GM19025 (cell line): ENCODE data around the gene GBGT1.

ENCODE experiments used
- ATAC-seq: cut with Tn5 transposase; IDR thresholded peaks from one replicate; pipeline ENCODE4 v1.9.1; 2021; ENCODE audit warnings: mild to moderate bottlenecking, low read depth, moderate library complexity; ENCODE audit not compliant: unreplicated experiment

Gene GBGT1

DNA sequence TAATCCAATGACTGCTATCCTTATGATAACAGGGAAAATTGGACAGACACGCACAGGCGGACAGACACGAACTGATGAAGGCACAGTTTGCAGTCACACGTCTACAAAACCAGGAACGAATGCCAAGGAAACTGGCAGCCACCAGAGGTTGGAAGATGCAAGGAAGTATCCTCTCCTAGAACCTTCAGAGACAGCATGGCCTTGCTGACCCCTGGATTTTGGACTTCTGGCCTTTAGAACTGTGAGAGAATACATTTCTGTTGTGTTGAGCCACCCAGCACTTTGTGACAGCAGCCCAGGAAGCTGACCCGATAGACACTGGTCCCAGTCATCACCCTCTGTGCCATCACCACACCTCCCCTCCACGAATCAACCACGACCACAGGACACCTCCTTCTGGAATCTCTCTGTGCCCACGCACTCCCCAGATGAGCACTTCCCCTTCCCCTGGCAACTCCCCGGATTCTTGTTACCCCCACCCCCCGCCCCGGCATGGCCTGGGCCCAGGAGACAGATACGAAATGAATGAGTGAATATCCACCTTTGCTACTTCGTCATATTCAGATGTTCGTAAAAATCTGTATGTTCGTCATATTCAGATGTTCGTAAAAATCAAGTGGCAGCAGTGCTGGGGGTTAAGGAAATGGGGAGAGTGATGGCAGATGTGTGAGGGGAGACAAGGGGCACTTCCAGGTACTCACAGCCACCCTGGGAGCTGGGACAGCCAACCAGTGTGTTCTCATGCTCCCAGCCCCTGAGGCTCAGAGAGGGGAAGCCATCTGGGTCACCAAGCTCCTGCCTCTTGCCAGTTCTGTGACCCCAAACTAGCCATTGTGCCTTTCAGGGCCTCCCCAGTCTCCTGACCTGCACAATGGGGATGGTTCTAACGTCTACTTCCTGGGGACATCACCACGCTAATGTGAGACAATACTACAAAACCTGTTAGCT, 18.5 kb downstream of the GBGT1 start:
- no peak for ATAC-seq

DNA sequence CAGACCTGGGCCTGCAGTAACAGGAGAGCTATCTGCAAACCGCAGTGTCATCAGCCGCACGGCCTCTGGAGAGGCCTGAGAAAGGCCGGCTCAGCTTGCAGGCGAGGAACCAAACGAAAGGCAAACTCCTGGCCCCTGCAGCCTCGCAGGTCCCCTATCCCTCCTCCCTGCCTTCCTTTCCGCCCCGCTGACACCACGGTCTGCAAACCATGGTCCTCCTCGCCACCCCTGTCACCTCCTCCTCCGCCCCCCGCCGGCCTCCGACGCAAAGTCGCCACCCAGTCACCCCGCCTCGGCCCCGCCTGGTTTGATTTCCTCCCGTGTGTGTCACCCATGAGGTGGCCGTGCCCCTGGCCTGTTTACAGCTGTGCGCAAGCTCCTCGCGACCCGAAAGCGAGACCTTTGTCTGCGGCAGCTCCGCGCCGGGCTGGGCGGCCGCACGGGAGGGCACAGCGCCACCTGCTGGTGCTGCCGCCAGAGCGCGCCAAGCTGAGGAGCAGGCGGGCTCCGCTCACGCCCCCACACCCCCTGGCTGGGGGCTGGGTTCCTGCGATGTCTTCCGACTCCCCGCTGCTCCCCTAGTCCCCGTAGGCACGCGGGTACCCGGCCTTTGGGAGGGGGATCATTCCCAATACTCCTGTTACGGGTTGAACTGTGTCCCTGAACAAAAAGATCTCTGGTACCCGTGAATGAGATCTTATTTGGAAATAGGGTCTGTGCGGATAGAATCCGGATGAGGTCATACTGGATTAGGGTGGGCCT, 19.4 kb downstream of the GBGT1 start:
- ATAC-seq: peak; percentile 35

DNA sequence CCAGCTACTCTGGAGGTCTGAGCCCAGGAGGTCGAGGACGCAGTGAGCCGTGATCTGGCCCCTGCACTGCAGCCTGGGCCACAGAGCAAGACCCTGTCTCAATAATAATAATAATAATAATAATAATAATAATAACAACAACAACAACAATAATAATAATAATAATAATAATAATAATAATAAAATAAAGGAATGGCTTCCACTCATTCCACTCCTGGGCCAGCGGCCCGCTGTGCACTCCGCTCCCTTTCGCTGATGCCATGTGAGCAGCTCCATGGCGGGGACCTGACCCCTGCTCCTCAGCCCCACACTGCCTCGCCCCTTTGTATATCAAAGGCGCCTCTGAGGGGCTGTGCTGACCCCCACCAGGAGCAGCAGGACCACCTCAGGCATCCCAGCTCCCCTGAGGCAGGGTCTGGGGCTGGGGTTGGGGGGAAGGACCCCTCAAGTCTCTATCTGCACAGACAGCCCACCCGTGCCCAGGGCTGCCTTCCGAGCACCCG, 20.0 kb downstream of the GBGT1 start:
- no peak for ATAC-seq

DNA sequence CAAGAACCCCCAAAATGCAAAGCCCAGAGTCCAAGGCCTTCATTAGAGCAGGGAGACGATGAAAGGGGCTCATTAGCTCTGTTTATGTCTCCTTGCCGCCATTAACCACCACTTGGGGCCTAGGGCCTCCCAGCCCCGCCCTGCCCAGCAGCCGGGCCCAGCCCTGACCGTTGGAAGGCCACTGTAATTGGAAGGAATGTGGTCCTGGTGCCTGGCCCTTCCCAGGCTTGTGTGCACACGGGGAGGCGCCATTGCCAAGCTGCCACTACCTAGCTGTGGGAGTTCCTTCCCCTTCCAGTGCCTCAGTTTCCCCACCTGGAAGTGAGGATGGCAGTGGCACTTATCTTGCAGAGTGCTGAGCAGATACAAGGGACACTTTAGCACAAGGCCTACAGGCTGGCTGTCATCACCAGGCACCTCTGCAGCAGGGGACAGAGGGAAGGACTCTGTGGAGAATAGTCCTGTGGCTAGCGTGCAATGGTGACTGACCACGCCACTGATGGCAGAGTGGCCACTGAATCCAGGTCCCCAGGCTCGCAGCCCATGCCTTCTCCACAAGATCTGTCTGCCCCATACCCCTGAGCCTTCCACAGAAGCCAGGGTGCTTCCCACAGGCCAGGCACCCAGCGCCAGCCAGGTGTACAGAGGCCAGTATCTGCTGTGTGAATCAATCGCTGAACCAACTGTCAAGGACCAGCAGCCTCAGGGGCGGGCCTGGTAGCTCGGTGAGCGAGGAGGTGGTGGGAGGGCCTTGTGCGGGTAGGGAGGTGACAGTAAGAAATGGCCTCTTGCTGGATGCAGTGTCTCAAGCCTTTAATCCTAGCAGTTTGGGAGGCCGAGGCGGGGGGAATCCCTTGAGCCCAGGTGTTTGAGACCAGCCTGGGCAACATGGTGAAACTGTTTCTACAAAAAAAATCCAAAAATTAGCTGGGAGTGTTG, 20.8 kb downstream of the GBGT1 start:
- ATAC-seq: no peak

DNA sequence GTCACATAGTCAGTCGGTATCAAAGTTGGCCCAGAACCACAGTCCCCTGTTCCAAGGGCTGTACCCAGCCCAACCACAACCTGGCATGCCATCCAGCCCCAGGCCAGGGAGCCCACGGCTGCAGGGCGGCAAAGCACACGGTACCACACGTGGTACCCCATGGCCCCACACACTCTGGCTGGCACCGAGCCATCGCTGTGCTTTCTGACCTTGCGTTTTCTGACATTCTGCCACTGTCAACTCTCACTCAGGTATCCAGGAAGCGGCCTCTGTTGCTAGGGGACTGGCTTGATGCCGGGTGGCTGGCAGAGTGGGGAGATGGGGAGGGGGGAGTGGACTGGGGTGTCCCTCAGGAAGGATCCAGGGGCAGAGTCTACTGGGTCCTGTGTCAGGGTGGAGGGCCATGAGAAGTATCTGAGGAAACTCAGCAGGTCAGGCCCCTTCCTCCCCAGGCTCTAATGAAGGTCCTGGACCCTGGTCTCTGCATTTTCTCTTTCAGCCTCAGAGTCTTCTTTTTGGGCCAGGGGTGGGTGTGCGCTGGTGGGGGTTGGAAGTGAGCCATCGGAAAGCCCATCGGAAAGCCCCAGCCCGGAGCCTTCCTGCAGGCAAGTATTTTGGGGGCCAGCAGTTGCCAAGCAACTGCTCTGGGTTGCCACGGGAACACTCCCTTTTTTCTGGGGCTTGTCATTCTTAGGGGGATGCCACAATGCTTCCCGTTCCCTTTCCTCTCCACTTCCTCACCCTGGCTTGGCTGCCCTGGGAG, 21.7 kb downstream of the GBGT1 start:
- no peak for ATAC-seq

DNA sequence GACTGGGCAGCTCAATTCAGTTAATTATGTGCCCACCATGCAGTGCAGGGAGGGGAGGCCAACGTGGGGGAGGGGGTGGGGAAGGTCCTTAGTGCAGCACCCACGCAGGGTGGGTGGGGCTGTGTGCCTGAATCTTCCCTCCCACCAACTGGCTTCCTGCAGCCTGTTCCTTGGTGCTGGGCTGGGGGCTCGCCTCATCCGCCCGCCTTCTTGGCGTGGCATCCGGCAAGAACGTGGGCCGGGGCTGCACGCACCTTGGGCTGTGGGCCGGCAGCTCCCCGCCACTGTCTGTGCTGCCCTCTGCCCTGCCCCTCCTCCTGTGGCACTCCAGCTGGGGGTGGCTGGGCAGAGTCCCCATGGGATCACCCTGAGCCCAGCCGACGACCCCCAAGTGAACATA, 23.1 kb downstream of the GBGT1 start:
- no peak for ATAC-seq

DNA sequence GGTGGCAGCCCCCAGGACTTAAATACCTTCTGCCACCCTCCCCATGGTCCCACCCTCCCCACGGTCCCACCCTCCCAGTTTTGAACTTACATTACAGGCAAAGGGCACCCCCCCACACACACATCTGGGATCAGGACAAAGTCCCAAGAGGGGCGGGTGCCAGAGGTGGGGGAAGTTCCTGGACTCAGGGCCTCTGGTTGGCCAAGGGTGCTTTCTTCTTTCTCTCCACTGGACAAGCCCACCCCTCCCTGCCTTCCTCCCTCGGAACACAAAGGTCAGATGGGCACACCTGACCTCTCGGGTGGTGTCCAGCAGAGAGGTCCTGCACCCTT, 23.6 kb downstream of the GBGT1 start:
- no peak for ATAC-seq

DNA sequence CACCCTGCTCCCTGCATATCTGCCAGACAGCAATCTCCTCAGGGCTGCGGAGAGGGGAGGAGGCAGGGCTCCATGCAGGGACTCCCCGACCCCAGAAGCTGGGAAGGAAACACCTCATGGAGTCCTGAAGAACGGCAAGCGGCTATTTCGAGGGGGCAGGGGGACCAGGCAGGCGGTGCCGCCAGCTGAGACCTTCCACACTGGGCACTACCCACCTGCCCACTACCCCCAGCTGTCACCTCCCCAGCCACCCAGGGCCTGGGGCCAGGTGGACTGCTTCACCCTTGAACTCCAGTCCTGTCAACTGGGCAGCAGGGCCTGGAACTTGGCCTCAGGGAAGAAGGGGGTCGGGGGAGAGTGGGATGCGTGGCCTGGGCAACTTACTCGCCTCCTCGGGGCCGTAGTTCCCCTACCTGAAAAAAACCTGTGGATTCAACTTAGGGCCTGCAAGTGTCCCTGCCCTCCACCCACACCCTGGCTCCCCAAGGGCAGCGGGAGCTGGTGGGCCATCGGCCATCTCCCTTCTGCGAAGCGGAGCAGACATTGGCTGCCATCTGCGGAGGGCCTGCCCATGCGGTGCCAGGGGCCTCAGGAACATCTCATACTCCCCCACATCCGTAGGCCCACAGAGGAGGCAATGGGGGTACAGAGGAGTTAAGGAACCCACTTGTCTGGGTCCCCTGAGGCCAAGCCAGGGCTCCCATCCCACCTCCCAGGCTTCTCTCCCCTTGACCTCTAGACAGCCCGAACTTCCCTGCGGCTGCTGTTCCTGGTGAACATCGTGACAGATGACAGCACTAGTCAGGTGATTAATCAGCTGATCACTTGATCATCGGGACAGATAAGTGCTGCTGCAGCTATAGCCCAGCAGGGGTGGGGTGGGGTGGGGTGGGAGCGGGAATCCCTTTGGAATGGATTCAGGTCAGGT, 24.2 kb downstream of the GBGT1 start:
- no peak for ATAC-seq

DNA sequence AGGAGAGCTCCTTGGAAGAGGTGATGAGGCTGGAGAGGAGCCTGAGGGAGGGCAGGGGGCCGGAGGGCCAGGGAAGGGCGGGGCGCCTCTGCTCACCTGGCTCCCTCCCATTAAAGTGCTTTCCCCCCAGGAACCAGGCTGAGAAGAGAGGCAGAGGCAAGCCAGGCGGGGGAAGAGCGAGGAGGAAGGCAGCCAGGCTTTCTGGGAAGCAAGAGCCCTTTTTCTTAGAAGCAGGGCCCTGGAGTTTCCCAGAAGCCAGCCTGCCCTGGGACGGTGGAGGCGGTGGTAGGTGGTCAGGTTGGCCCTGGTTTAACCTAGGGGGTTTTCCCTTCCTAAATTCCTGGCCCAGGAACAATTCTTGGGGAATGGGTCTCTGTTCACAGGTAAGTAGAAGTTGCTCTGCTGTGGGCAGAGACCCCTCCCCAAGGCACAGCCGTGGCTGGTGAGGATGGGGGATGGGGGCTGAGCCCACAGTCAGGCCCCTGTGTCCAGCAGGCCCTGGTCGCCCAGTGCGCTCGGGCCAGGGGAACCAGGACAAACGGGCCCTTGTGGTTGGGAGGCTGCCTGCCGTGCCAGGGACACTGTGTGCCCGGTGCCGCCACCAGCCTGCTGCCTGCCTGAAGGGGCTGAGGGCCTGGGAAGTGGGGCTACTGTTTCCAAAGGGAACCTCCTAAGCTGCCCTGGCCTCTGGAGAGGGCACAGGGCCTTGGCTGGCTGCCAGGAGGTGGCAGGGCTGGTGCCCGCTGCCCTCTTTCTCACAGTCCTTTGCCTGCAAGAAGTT, 26.1 kb downstream of the GBGT1 start:
- ATAC-seq: no peak

DNA sequence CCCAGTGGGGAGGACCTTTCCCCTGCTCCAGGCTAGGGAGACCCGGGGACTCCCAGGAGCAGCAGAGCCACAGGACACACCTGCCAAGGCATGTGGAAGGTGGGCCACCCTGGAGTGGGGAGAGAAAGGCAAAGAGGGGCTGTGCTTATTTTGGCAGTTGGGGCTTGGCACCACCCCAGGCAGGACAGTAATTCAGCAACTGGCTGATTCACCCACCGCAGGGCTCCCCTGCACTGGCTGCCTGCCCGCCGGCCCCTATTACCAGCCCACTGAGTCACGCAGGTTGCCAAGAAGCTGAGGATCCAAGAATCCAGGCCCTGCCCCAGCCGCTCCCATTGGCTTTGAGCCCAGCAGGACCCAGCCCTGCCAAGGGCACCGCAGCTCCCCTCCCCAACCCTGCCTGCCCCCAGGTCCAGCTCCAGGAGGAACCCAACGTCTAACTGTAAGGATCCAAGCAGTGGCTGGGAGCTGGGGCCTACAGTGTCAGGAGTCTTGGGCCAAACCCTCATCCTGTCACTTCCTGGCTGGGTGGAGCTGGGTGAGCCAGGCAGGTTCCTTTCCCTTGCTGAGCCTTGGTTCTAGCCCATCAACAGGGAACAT, 28.5 kb downstream of the GBGT1 start:
- no peak for ATAC-seq

DNA sequence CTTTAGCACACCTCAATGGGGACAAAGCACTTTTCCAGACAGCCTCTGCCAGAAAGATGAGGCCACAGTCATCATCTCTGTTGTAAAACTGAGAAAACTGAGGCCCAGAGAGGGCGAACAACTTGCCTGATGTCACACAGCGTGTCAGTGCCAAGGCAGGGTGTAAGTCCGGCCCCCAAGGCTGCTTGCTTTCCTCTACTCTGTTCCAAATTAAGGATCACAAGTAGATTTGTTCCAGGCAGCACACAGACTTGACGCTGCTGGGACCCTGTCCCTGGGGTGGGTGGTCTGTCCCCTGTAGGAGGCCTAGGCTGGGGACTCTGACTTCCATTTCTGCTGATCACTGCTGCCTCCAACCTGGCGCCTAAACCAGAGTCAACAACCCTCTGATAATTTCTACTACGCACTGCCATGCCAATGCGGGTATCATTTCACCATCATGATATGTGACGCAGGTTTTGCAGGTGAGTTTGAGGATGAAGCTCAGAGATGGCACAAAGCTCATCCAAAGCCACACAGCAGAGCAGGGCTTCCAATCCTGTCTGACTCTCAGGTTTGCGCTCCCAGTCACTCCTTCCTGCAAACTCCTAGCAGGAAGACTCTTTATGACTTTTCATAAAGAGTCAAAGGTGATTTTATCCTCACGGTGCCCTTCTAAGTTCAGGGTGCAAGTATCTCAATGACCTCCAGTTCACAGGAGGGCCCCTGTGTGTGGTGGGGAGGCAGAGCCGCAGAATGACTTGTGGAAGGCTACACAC, 29.1 kb downstream of the GBGT1 start:
- ATAC-seq: no peak

DNA sequence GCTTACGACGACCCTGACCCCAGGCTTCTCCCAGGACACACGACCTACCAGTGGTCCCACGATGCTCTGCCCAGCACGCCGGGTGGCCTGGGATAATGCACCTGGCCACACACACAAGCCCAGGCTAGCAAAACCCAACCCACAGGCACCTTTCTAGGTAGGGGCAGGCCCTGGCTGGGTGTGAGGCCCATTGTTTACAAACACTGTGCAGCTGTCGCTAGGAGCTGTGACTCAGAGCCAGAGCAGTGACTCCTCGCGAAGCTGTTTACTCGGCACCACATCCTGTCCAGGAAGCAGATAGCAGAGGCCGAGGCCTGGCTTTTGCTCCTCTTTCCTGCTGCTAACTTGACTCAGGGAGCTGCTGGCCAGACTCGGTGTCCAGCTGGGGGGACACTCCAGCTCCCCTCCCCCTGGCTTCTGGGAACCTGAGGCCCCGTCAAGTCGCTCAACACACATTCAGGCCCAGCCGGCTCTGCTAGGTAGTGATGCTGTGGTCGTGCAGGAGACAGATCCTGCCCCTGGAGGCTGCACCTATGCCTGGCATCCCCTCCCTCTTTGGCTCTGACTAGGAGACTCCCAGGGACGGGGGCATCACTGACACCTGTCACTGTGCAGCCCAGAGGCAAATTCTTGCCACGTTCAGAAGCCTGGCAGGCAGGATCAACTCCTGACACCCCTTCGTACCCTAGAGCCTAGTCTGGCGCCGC, 29.9 kb downstream of the GBGT1 start:
- peak; percentile 88 for ATAC-seq

DNA sequence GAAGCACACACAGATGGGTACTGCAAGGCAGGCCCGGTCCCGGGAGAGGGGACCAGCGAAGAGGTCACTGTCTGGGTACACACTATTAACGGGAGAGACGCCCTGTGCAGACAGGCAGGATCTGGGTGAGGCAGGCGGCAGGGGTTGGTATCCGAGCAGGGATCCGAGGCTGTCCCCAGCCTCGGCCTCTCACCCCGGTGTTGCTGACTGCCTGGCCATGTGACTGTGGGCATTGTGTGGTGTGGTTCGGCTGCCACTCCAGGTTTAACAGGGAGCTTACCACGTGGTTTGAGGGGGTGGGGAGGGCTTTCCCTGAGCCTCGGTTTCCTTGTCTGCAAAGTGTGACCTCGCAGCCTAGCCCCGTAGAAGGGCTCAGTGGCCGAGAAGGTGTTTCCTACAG, 31.5 kb downstream of the GBGT1 start:
- no peak for ATAC-seq

DNA sequence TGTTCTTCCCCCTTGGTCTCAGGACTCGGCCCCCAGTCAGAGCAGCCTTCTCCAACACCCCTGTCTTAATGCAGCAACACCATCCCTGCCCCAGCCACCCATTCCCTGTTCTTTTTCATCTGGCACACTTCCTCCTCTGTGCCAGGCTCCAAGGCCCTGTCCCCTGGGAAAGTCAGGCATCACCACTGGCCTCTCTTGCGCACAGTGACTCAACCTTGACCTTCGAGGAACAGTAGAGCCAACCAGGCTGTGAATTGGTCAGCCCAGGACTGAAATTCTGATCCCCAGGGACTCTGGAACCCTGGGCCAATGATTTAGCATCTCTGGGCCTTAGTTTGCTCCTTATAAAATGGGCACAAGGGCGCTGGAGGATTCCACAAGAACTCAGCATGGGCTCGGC, 32.2 kb downstream of the GBGT1 start:
- ATAC-seq: no peak

DNA sequence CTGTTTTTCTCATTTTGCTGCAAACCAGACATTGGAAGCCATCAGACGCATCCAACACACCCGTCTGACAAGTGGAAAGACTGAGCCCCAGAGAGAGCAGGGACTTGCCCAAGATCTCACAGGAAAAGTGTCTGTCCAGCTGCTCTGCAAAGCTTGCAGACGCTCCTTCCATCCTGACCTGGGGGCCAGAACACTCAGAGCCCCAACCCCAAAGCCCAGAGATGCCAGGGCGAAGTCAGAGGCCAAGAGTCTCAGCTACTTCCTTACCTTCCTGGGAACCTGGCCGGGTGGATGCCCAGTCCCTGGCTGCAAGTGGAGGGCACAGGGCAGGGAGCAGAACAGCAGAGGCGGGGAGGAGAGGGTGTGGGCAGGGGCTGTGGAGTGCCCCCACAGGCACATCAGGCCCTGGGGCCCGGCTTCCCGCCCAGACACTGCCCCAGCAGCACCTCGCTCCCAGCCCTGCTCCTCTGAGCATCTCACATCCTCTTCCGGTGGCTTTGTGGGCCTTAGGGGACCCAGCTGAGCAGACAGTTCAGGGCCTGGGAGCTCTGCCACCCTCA, 32.9 kb downstream of the GBGT1 start:
- ATAC-seq: no peak
